WTC11 (cell line): Measurements from ENCODE around the gene PTGDR. TPM values are rescaled to one million over a fixed set of nuclear protein-coding genes. Genes with fewer than 3 reads are reported as not detected.

Experiments
- ATF6 ChIP-seq: sonication (generic); formaldehyde crosslinking; IDR thresholded peaks from 2 replicates; pipeline ENCODE4 v1.8.1; 2023; ENCODE audit warnings: mild to moderate bottlenecking, missing genetic modification reagents
- CBFB ChIP-seq: sonication (generic); formaldehyde crosslinking; IDR thresholded peaks from 2 replicates; pipeline ENCODE4 v1.8.1; 2022; ENCODE audit warnings: mild to moderate bottlenecking, low read depth, missing genetic modification reagents
- CREM ChIP-seq: sonication (generic); formaldehyde crosslinking; IDR thresholded peaks from 2 replicates; pipeline ENCODE4 v1.8.1; 2022; ENCODE audit warnings: mild to moderate bottlenecking, missing genetic modification reagents, moderate library complexity
- E2F4 ChIP-seq: sonication (generic); formaldehyde crosslinking; IDR thresholded peaks from 2 replicates; pipeline ENCODE4 v1.8.1; 2022; ENCODE audit warnings: low read depth, mild to moderate bottlenecking, moderate library complexity, missing genetic modification reagents, borderline replicate concordance
- ELF4 ChIP-seq: sonication (generic); formaldehyde crosslinking; IDR thresholded peaks from 2 replicates; pipeline ENCODE4 v1.8.1; 2022; ENCODE audit warnings: low read depth, mild to moderate bottlenecking, moderate library complexity, missing genetic modification reagents
- GABPB1 ChIP-seq: sonication (generic); formaldehyde crosslinking; IDR thresholded peaks from 2 replicates; pipeline ENCODE4 v1.8.1; 2023; ENCODE audit warnings: mild to moderate bottlenecking, missing genetic modification reagents
- HMGXB4 ChIP-seq: sonication (generic); formaldehyde crosslinking; IDR thresholded peaks from 2 replicates; pipeline ENCODE4 v1.8.1; 2023; ENCODE audit warnings: mild to moderate bottlenecking, moderate library complexity, missing genetic modification reagents
- IRF1 ChIP-seq: sonication (generic); formaldehyde crosslinking; IDR thresholded peaks from 2 replicates; pipeline ENCODE4 v1.8.0; 2023; ENCODE audit warnings: missing genetic modification reagents
- IRF2 ChIP-seq: sonication (generic); formaldehyde crosslinking; IDR thresholded peaks from 2 replicates; pipeline ENCODE4 v1.8.0; 2022; ENCODE audit warnings: low read depth, missing genetic modification reagents, borderline replicate concordance
- KAT7 ChIP-seq: sonication (generic); formaldehyde crosslinking; IDR thresholded peaks from 2 replicates; pipeline ENCODE4 v1.8.1; 2023; ENCODE audit warnings: missing genetic modification reagents, mild to moderate bottlenecking, borderline replicate concordance
- MAX ChIP-seq: sonication (generic); formaldehyde crosslinking; IDR thresholded peaks from 2 replicates; pipeline ENCODE4 v1.8.0; 2022; ENCODE audit warnings: mild to moderate bottlenecking, missing genetic modification reagents
- NFYB ChIP-seq: sonication (generic); formaldehyde crosslinking; conservative IDR thresholded peaks from 2 replicates; pipeline ENCODE4 v1.8.0; 2022; ENCODE audit warnings: low read depth, missing genetic modification reagents
- NR1H2 ChIP-seq: sonication (generic); formaldehyde crosslinking; IDR thresholded peaks from 2 replicates; pipeline ENCODE4 v1.9.0; 2021; ENCODE audit warnings: mild to moderate bottlenecking, moderate library complexity, missing genetic modification reagents
- SMAD3 ChIP-seq: sonication (generic); formaldehyde crosslinking; IDR thresholded peaks from 2 replicates; pipeline ENCODE4 v1.8.0; 2022; ENCODE audit warnings: missing genetic modification reagents, mild to moderate bottlenecking, borderline replicate concordance
- SOX15 ChIP-seq: fragments of 250-450 bp; sonication (Bioruptor Pico); IDR thresholded peaks from 2 replicates; pipeline ENCODE4 v1.9.0; 2021; ENCODE audit warnings: mild to moderate bottlenecking
- TEAD1 ChIP-seq: sonication (generic); formaldehyde crosslinking; IDR thresholded peaks from 2 replicates; pipeline ENCODE4 v1.8.0; 2022; ENCODE audit warnings: mild to moderate bottlenecking, missing genetic modification reagents
- TEAD4 ChIP-seq: sonication (generic); formaldehyde crosslinking; IDR thresholded peaks from 2 replicates; pipeline ENCODE4 v1.8.0; 2022; ENCODE audit warnings: mild to moderate bottlenecking, missing genetic modification reagents
- ZBTB21 ChIP-seq: sonication (generic); formaldehyde crosslinking; IDR thresholded peaks from 2 replicates; pipeline ENCODE4 v1.8.1; 2023; ENCODE audit warnings: mild to moderate bottlenecking, missing genetic modification reagents, borderline replicate concordance
- ZBTB43 ChIP-seq: sonication (generic); formaldehyde crosslinking; IDR thresholded peaks from 2 replicates; pipeline ENCODE4 v1.8.1; 2023; ENCODE audit warnings: mild to moderate bottlenecking, missing genetic modification reagents
- ZNF232 ChIP-seq: sonication (generic); formaldehyde crosslinking; IDR thresholded peaks from 2 replicates; pipeline ENCODE4 v1.8.0; 2022; ENCODE audit warnings: mild to moderate bottlenecking, missing genetic modification reagents
- ZNF281 ChIP-seq: sonication (generic); formaldehyde crosslinking; IDR thresholded peaks from 2 replicates; pipeline ENCODE4 v1.8.0; 2023; ENCODE audit warnings: mild to moderate bottlenecking, missing genetic modification reagents
- ZNF317 ChIP-seq: sonication (generic); formaldehyde crosslinking; IDR thresholded peaks from 2 replicates; pipeline ENCODE4 v1.8.1; 2023; ENCODE audit warnings: low read depth, mild to moderate bottlenecking, moderate library complexity, missing genetic modification reagents, borderline replicate concordance
- ZNF396 ChIP-seq: fragments of 250-450 bp; sonication (Bioruptor Pico); IDR thresholded peaks from 2 replicates; pipeline ENCODE4 v1.8.0; 2021; ENCODE audit warnings: mild to moderate bottlenecking, moderate library complexity, borderline replicate concordance
- ZNF425 ChIP-seq: fragments of 250-450 bp; sonication (Bioruptor Pico); conservative IDR thresholded peaks from 2 replicates; pipeline ENCODE4 v1.9.0; 2021; ENCODE audit warnings: mild to moderate bottlenecking
- total RNA-seq: library from RNA; stranded (reverse); gene quantifications from 3 replicates; pipeline ENCODE4 v1.2.3, GENCODE V29; 2021

The PTGDR gene
- total RNA-seq, 1 experiment from 2014 or later: 0.24 TPM

GRCh38 chr14:52268279-52269061 lies 972 bp downstream of the PTGDR start (continued):
- peak; percentile 73; the same call in 1 of the 2 replicates for TF ChIP-seq E2F4
- no peak for TF ChIP-seq ZNF396
- no peak for TF ChIP-seq GABPB1 (CRISPR knock-in tag)
- TF ChIP-seq ZBTB21 (CRISPR knock-in tag): peak; percentile 17; the same call in 1 of the 2 replicates
- peak; percentile 89 for TF ChIP-seq ZBTB43 (CRISPR knock-in tag)
- TF ChIP-seq ZNF281 (CRISPR knock-in tag): 0 out of 2 replicates have a peak, but pooled peaks have one; percentile 27
- no peak for TF ChIP-seq IRF2 (CRISPR knock-in tag)
- no peak for TF ChIP-seq NFYB (CRISPR knock-in tag)
- peak; percentile 65; the same call in 1 of the 2 replicates for TF ChIP-seq MAX (CRISPR knock-in tag)
- TF ChIP-seq ATF6 (CRISPR knock-in tag): no peak
- no peak for TF ChIP-seq CREM (CRISPR knock-in tag)
- TF ChIP-seq HMGXB4 (CRISPR knock-in tag): peak; percentile 13; the same call in 1 of the 2 replicates
- TF ChIP-seq ELF4 (CRISPR knock-in tag): no peak
- TF ChIP-seq KAT7 (CRISPR knock-in tag): no peak
- peak; percentile 84 for TF ChIP-seq IRF1
- TF ChIP-seq ZNF232 (CRISPR knock-in tag): no peak
- TF ChIP-seq NR1H2 (CRISPR knock-in tag): no peak
- TF ChIP-seq ZNF425 (CRISPR knock-in tag): no peak
- TF ChIP-seq SMAD3: no peak
- 0 out of 2 replicates have a peak, but pooled peaks have one; percentile 10 for TF ChIP-seq TEAD4 (CRISPR knock-in tag)
- TF ChIP-seq CBFB (CRISPR knock-in tag): no peak
- TF ChIP-seq SOX15 (CRISPR knock-in tag): no peak
- no peak; the same call in none of the 2 replicates for TF ChIP-seq TEAD1 (CRISPR knock-in tag)
- TF ChIP-seq ZNF317 (CRISPR knock-in tag): no peak
